Duodenal mucosa (tissue), 2 donors: Measurements from ENCODE around the gene AFF1.

ENCODE experiments used
- H3K27ac ChIP-seq: one replicate; pipeline ENCODE4 v1.7.0; 2013; ENCODE audit warnings: low read depth, low read length
- H3K27me3 ChIP-seq, 2 donors: one replicate each; pipeline ENCODE4 v1.7.0; 2013; ENCODE audit warnings: low read length in 2 of 2, control low read depth in 1 of 2; ENCODE audit not compliant: insufficient read depth in 2 of 2, control insufficient read depth in 1 of 2
- H3K36me3 ChIP-seq, 2 donors: one replicate each; pipeline ENCODE4 v1.7.0; 2013; ENCODE audit warnings: low read length in 2 of 2, control low read depth in 1 of 2; ENCODE audit not compliant: insufficient read depth in 2 of 2, control insufficient read depth in 1 of 2
- H3K4me1 ChIP-seq, 2 donors: one replicate each; pipeline ENCODE4 v1.7.0; 2013; ENCODE audit warnings: low read length in 2 of 2, control low read depth in 1 of 2; ENCODE audit not compliant: insufficient read depth in 2 of 2, control insufficient read depth in 1 of 2
- H3K4me3 ChIP-seq, 2 donors: one replicate each; pipeline ENCODE4 v1.7.0; 2013; ENCODE audit warnings: low read length in 2 of 2, low read depth in 1 of 2
- H3K9ac ChIP-seq, 2 donors: one replicate each; pipeline ENCODE4 v1.7.0; 2013; ENCODE audit warnings: low read length in 2 of 2, low read depth in 1 of 2
- H3K9me3 ChIP-seq, 2 donors: one replicate each; pipeline ENCODE4 v1.7.0; 2013; ENCODE audit warnings: low read length in 2 of 2, control low read depth in 1 of 2; ENCODE audit not compliant: control insufficient read depth in 1 of 2

The AFF1 gene

DNA sequence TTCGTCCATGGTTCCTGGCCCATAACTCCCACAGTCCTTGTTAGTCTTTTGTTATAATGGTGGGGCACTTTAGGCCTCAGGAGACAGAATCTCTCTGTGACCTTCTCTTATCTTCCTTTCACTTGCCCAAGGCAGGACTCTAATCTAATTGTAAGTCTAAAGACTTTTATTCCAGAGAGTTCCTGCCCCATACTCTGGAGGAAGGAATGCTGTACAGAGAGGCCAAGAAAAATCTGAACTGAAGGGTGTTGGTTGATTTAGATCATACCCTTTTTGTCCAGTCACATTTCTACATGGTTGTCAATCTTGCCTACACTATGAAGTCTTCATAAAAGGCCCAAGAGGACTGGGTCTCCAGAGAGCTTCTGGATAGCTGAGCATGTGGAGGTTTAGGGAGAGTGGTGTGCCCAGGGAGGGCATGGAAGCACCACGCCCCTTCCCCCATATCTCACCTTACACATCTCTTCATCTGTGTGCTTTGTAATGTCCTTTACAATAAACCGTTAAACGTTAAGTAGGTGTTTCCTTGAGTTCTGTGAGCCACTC lies 84.5 kb downstream of the AFF1 start:
- Histone ChIP-seq H3K9me3 (no peaks in the 10 kb centered on the region), H3K4me3 (no peak overlapping the region), H3K4me1 (peaks cover 27 to 52% of the 10 kb centered on the region in 2 donors), H3K27me3 (no peaks in the 10 kb centered on the region), H3K9ac (no peak overlapping the region), H3K27ac (no peak overlapping the region), H3K36me3 (no peaks in the 10 kb centered on the region)

DNA sequence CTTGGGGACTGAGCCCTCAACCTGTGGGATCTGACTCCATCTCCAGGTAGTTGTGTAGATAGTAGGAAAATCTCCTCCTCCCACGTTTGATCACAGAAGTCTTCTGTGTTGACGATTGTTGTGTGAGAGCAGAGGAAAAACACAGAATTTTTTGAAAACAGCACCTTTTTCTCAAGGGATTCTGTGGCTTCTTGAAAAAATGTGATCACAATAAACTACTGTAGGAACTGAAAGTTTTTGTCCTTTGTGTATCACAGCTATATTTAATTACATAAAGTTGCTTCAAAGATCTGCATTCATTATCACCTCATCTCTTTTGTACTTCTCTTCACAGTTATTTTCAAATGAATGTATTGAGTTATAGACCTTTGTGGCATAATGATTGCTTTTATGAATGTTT lies 85.1 kb downstream of the AFF1 start:
- peaks cover 21 to 48% of the 10 kb centered on the region in 2 donors for H3K4me1 ChIP-seq
- no peaks in the 10 kb centered on the region for H3K27me3 ChIP-seq
- H3K27ac ChIP-seq, result no peak overlapping the region

DNA sequence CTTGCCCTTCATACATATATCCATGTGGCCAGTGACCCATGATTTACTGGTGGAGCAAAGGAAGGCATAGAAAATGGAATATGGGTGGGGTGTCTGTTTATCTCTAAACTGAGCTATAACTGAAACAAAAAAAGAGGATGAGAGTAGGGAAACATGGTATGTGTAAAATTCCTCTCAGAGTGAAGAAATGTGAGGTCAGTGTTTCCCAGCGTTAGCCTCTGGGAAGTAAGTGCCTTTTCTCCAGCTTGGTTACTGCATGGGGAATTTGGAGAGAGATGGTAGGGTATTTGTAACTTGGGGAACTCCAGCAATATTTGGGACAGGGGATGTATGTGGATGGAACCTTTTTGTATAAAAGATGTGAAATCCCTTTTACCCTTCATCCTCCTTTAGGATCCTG lies 89.4 kb downstream of the AFF1 start:
- Histone ChIP-seq H3K27ac (no peak overlapping the region), H3K36me3 (no peaks in the 10 kb centered on the region), H3K4me1 (peaks cover 25 to 44% of the 10 kb centered on the region in 2 donors), H3K9ac (no peak overlapping the region), H3K9me3 (no peaks in the 10 kb centered on the region), H3K4me3 (no peak overlapping the region), H3K27me3 (no peaks in the 10 kb centered on the region)

More for the DNA sequence above, 85.1 kb downstream of the AFF1 start:
- no peaks in the 10 kb centered on the region for H3K36me3 ChIP-seq
- H3K4me3 ChIP-seq, result no peak overlapping the region
- H3K9ac ChIP-seq, result no peak overlapping the region
- no peaks in the 10 kb centered on the region for H3K9me3 ChIP-seq

DNA sequence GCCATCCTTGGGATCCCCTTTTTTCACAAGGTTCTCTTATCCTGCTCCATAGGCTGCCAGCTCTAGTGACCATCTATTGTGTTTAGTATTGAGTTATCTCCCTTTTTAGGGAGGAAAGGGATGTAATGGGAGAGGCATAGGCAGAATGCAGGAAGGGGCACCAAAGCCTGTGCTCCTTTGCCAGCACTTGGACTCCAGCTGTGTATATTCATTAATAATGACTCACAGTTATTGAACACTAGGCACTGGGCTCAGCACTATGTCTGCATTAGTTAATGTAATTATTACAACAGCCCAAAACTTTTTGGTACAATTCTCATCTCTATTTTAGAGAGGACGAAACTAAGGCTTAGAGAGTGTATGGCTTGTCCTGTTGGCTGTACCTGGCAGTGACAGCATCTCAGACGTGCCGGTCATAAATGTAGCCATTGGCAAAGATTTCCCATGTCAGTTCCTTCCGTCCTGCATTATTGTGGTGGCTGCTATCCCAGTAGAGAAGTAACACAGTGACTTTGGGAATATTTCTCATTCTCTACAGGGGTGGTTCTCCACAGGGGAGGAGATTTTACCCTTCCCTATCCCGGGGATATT lies 90.3 kb downstream of the AFF1 start:
- no peaks in the 10 kb centered on the region for H3K36me3 ChIP-seq
- no peak overlapping the region for H3K27ac ChIP-seq
- H3K4me1 ChIP-seq, result peaks cover 28 to 46% of the 10 kb centered on the region in 2 donors
- no peaks in the 10 kb centered on the region for H3K27me3 ChIP-seq
- no peak overlapping the region for H3K9ac ChIP-seq
- H3K9me3 ChIP-seq, result no peaks in the 10 kb centered on the region
- no peak overlapping the region for H3K4me3 ChIP-seq

DNA sequence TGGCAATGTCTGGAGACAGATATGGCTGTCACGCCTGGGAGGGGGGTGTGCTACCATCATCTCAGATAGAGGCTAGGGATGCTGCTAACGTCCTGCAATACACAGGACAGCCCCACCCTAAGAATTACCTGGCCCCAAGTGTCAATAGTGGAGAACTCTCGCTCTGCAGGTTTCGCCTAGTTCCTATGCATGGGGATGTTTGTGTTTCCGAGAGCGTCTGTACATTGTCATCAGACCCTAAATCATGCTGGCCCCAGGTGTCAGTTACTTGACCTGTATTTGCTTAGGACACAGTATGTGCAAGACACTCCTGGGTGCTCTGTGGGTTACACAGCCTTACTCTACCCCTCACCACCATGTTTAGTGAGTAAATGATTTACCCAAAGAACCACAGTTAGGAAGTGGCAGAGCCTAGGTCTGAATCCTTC lies 90.8 kb downstream of the AFF1 start:
- no peaks in the 10 kb centered on the region for H3K27me3 ChIP-seq
- H3K9me3 ChIP-seq, result no peaks in the 10 kb centered on the region
- H3K27ac ChIP-seq, result no peak overlapping the region
- no peak overlapping the region for H3K4me3 ChIP-seq
- H3K4me1 ChIP-seq, result peaks cover 29 to 48% of the 10 kb centered on the region in 2 donors
- H3K9ac ChIP-seq, result no peak overlapping the region
- H3K36me3 ChIP-seq, result no peaks in the 10 kb centered on the region

DNA sequence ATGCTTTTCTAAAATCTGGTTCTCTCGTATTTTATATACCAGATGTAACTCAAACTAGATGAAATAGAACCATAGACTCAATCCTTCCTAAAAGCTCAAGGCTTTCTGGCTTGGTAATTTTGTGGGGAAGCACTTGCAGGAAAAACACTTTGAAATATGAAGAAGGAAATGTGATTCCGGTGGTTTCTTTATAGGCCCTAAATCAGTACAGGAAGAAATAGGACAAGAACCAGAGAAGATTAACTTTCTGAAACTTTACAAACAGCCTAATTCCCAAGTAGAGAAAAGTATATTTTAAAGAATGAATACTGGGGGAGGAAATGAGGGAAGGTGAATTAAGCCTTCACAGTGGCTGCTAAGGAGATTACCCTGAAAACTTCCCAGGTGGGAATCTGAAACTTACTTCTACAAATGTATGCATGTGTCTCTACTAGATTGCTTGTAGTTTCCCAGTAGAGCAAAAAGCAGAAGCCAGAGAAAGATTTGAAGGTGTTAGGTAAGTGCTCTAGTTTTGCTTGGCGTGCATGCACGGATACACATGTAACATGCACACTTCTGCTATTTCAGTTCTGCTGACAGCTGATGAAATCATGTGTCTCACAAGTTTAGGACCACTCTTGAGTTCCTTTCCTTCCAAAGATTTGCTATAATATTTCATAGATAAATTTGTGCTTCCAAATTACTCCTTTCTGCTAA lies 92.1 kb downstream of the AFF1 start:
- Histone ChIP-seq H3K9ac (no peak overlapping the region), H3K4me1 (peaks cover 36 to 61% of the 10 kb centered on the region in 2 donors), H3K4me3 (no peak overlapping the region), H3K27me3 (no peaks in the 10 kb centered on the region), H3K27ac (no peak overlapping the region), H3K36me3 (no peaks in the 10 kb centered on the region), H3K9me3 (no peaks in the 10 kb centered on the region)

DNA sequence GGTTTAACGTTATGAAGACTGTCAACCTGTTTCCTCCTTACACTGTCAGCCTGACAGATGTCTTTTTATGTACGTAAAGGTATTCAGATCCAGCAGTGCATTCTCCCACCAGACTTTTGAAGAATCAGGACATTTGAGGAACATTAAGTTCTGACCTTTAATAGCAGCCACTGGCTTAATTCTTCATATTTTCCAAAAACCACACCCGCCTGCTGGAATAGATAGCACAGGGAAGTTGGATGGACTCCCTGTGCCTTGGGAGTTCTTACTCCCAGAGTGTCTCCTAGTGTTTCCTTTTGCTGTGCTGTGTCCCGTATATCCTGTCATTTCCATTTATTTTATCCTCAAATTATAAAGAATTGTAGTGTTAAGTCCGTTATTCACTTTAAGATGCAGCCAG lies 94.5 kb downstream of the AFF1 start:
- no peak overlapping the region for H3K27ac ChIP-seq
- no peak overlapping the region for H3K9ac ChIP-seq
- peaks cover 53 to 73% of the 10 kb centered on the region in 2 donors for H3K4me1 ChIP-seq
- no peaks in the 10 kb centered on the region for H3K27me3 ChIP-seq
- H3K4me3 ChIP-seq, result no peak overlapping the region
- no peaks in the 10 kb centered on the region for H3K36me3 ChIP-seq
- no peaks in the 10 kb centered on the region for H3K9me3 ChIP-seq

DNA sequence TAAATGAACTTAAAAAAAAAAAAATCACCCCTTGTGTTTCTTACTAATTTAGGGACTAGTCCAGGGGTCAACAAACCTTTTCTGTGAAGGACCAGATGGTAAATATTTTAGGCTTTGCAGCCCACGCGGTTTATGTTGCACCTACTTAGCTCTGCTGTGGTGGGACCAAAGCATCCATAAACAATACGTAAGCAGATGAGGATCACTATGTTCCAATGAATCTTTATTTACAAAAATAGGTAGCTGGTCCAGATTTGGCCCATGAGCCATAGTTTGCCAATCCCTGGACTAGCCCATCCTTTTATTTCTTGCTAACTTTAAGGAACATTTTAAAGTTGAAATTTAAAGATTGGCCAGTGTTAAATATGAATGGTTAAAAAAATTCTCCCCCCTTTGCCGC lies 95.3 kb downstream of the AFF1 start:
- no peak overlapping the region for H3K27ac ChIP-seq
- H3K4me3 ChIP-seq, result no peak overlapping the region
- H3K4me1 ChIP-seq, result peaks cover 54 to 70% of the 10 kb centered on the region in 2 donors

DNA sequence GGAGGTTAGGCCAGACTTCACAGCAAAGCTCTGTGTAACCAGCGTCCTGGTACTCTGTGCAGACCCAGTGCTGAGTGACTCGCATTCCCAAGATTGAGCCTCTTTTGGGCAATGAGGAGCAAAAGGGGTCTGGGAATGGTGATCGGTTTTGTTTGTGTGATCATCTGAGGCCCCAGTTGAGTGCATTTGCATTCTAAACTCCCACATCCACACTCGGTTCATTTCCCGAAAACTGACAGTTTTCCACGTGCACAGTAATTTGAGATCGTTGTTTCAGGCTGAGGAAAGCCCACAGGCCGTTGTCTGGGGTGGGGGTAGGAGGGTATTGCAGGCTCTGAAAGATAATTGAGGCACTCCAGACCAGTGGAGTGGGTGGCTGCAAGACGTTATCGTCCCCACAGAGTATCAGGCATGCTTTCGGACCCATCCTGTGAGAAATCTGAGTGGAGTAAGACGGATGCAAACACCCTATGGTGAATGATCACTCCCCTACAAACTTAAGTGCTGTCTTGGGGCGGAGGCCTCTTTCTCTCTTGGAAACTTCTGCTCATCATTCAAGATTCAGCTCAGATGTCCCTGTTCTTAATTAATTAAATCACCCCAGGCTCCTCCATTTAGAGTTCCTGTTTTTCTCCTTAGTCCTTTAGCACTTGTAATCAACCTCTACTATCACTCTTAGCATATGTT lies 96.1 kb downstream of the AFF1 start:
- H3K9ac ChIP-seq, result no peak overlapping the region
- no peaks in the 10 kb centered on the region for H3K9me3 ChIP-seq
- H3K27ac ChIP-seq, result no peak overlapping the region
- no peak overlapping the region for H3K4me3 ChIP-seq
- H3K27me3 ChIP-seq, result no peaks in the 10 kb centered on the region
- H3K36me3 ChIP-seq, result no peaks in the 10 kb centered on the region
- H3K4me1 ChIP-seq, result peaks cover 49 to 64% of the 10 kb centered on the region in 2 donors

More for the DNA sequence above, 95.3 kb downstream of the AFF1 start:
- Histone ChIP-seq H3K36me3 (no peaks in the 10 kb centered on the region), H3K9ac (no peak overlapping the region), H3K27me3 (no peaks in the 10 kb centered on the region), H3K9me3 (no peaks in the 10 kb centered on the region)

DNA sequence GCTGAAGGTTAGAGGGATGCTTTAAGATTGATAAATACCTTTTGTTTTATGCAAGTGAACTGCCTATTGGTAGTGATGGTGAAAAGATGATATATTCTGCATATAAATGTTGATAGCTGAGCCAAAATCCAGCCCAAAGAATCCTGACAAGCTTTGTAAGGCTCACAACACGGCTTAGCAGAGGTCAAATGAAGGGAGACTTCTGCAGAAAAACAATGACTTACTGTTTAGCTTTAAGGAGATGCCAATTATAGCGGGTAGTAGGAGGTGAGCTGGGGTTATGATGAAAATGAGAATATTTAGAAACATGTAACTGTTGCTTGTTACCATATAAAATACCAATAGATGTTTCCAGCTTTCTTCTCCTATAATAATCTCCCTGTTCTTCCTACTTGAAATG lies 97.1 kb downstream of the AFF1 start:
- peaks cover 52 to 68% of the 10 kb centered on the region in 2 donors for H3K4me1 ChIP-seq
- H3K4me3 ChIP-seq, result peak overlapping the region; percentile 37 to 42
- H3K36me3 ChIP-seq, result no peaks in the 10 kb centered on the region
- no peaks in the 10 kb centered on the region for H3K27me3 ChIP-seq
- H3K9ac ChIP-seq, result peak overlapping the region in 1 of 2 donors; percentile 8
- H3K27ac ChIP-seq, result no peak overlapping the region
- no peaks in the 10 kb centered on the region for H3K9me3 ChIP-seq
